Kidney epithelial cell (primary cell): Measurements from ENCODE around the gene SLIRP. TPM values are rescaled to one million over a fixed set of nuclear protein-coding genes. Genes with fewer than 3 reads are reported as not detected.

Experiments
- DNase-seq: peaks from one replicate; pipeline ENCODE4 v3.0.0-alpha.2; 2010; ENCODE audit warnings: low read depth
- H3K27me3 ChIP-seq: 2 replicates; pipeline ENCODE4 v1.6.0; 2011; ENCODE audit warnings: low read length; ENCODE audit not compliant: control insufficient read depth, insufficient read depth
- H3K36me3 ChIP-seq: 2 replicates; pipeline ENCODE4 v1.5.1; 2011; ENCODE audit warnings: low read length; ENCODE audit not compliant: control insufficient read depth, insufficient read depth
- H3K4me3 ChIP-seq: 2 replicates; pipeline ENCODE4 v1.5.1; 2011; ENCODE audit warnings: low read depth, mild to moderate bottlenecking, control low read depth, low read length
- total RNA-seq: library from RNA; depleted of rRNA; stranded (reverse); fragments of >200 nt; gene quantifications from 2 replicates; pipeline ENCODE4 v1.2.3, GENCODE V29; 2015
- TF ChIP-seq, protein P1 (sequence below): IDR thresholded peaks from 2 replicates; pipeline ENCODE4 v1.5.1; 2011; ENCODE audit warnings: mild to moderate bottlenecking, moderate library complexity, low read length, control low read depth, inconsistent platforms; ENCODE audit not compliant: insufficient read depth, poor library complexity, severe bottlenecking

Gene SLIRP
- total RNA-seq, 1 donor from 2014 or later = 260 TPM

DNA sequence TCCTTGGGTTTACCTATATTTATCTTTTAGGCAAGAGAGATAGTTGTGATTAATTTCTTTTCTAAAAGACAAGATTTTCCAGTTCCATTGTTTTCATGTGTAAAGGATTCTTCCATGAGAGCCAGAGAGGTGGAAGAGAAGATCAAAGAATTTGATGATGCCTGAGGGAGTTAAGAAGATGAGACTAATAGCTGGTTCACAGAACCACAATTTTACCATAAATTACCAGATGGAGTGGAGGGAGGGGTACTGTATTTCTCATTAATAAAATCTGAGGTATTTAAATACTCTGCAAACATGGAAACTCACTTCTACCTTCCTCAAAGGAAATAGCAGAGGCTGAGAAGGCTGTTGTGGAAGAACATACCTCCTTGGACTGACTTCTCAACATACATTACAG, 34.7 kb upstream of the SLIRP start:
- TF ChIP-seq, protein P1, sequence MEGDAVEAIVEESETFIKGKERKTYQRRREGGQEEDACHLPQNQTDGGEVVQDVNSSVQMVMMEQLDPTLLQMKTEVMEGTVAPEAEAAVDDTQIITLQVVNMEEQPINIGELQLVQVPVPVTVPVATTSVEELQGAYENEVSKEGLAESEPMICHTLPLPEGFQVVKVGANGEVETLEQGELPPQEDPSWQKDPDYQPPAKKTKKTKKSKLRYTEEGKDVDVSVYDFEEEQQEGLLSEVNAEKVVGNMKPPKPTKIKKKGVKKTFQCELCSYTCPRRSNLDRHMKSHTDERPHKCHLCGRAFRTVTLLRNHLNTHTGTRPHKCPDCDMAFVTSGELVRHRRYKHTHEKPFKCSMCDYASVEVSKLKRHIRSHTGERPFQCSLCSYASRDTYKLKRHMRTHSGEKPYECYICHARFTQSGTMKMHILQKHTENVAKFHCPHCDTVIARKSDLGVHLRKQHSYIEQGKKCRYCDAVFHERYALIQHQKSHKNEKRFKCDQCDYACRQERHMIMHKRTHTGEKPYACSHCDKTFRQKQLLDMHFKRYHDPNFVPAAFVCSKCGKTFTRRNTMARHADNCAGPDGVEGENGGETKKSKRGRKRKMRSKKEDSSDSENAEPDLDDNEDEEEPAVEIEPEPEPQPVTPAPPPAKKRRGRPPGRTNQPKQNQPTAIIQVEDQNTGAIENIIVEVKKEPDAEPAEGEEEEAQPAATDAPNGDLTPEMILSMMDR = no peak
- H3K4me3 ChIP-seq = no peak overlapping the region
- no peaks in the 10 kb centered on the region for H3K27me3 ChIP-seq
- no peaks in the 10 kb centered on the region for H3K36me3 ChIP-seq
- DNase-seq = no peak

- H3K4me3 ChIP-seq = no peak overlapping the region
- DNase-seq = no peak
- TF ChIP-seq, protein P1 = no peak
- no peaks in the 10 kb centered on the region for H3K36me3 ChIP-seq
- no peaks in the 10 kb centered on the region for H3K27me3 ChIP-seq
These were observed 33.0 kb upstream of the SLIRP start for GRCh38 chr14:77674931-77675330.

DNA sequence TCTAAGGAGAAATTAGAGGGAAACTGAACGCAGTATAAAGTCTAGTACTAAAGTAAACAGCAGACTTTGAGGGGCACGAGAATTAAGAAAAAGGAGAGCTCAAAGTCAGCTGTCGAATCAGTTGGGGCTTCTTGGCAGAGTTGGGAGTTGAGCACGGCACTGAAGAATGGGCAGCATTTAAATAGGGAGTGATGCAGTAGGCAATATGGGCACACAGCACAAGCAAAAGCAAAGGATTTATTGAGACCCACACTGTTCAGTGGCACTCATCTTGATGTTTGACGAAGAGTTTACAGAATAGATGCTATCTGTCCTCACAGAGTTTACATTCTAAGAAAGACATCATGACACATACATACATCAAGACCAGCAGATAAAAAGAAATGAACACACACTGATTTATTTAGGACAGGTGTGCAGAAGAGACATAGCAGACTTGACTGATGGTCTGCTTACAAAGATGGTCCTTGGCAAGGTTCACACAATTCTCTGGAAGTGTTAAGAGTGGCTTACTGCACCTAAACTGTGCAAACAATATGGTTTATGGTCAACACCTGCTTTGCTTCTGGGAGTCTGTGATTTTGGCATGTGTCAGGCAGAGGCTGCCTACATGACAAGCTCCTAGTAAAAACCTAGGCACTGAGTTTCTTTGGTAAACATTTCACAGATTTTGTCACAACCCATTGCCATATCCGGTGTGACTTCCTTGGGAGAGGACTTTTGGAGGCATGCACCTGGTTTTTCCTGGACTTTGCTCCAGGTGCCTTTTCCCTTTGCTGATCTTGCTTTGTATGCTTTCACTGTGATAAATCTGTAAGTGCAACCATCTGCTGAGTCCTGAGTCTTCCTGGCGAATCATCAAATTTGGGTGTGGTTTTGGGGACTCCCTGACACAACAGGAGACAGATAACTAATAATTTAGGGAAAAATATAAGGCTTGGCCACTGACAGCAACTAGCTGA, 26.4 kb upstream of the SLIRP start:
- Histone ChIP-seq H3K4me3 (no peak overlapping the region), H3K27me3 (no peaks in the 10 kb centered on the region), H3K36me3 (no peaks in the 10 kb centered on the region)
- TF ChIP-seq, protein P1 = no peak
- no peak for DNase-seq

DNA sequence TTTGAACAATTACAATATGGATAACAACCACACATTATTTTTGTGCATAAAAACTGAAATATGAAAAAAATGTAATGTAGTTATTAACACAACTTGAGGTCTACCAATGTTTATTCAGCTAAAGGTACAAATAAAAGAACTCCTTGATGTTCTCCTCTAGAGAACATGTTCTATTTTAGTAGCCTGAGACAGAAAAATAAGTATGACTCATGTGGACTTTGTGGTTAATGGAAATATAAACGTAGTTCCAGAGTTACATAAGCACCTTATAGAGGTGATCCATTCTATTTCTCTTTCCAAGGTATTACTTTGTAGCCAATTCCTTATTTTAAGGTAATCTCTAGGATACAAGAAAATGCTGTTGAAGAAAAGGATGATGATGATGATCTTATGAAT, 25.7 kb upstream of the SLIRP start:
- Histone ChIP-seq H3K4me3 (no peak overlapping the region), H3K27me3 (no peaks in the 10 kb centered on the region), H3K36me3 (no peaks in the 10 kb centered on the region)
- no peak for DNase-seq
- TF ChIP-seq, protein P1 = no peak

DNA sequence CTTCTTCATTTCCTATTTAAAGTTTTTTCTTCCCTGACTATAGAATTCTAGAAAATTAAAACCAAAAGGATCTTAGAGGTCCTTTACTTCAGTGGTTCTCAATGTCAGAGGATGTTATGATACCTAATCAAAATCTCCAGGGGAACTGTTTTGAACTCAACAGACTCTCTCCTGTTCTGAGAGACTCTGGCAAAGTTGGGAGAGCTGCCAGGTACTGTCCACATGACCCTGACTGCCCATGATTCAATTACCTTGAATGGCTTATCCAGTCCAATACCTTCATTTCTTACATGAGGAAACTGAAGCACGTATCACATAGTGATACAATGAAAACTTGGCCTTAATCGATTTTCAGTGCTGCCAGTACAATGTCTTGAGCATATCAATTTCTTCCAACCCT, 16.6 kb upstream of the SLIRP start:
- H3K4me3 ChIP-seq = no peak overlapping the region
- TF ChIP-seq, protein P1 = no peak
- H3K36me3 ChIP-seq = no peaks in the 10 kb centered on the region
- DNase-seq = no peak
- no peaks in the 10 kb centered on the region for H3K27me3 ChIP-seq
